A549 (cell line): ENCODE data around the gene UST. TPM values are rescaled to one million over a fixed set of nuclear protein-coding genes. Genes with fewer than 3 reads are reported as not detected.
A peak's percentile ranks its signal among the peaks of the same experiment; 100 is the strongest.

Experiments used
- ATAC-seq, 2 experiments: fragments of 200-7000 bp in 1 of 2; fragments of >200 bp in 1 of 2; cut with Nextera tagmentation in 1 of 2; cut with Tn5 transposase in 1 of 2; 3 replicates each; pipeline versions ENCODE4 v1.8.0 to v1.9.1; 2018 to 2020; ENCODE audit warnings: mild to moderate bottlenecking in 1 of 2, moderate library complexity in 1 of 2
- CTCF ChIA-PET: fragments of 300-600 bp; sonication (Branson Sonifier 250); formaldehyde crosslinking; extraction: SDS; loops from one replicate; lab custom pipeline; 2021; ENCODE audit warnings: antibody characterized with exemption, inconsistent platforms; lab: Yijun Ruan, JAX
- POLR2A ChIA-PET: fragments of 350-600 bp; formaldehyde crosslinking; extraction: SDS; loops from one replicate; lab custom pipeline; 2021; ENCODE audit warnings: antibody characterized with exemption, inconsistent platforms; lab: Yijun Ruan, JAX
- DNase-seq, 2 experiments: peaks; one replicate each; pipeline versions ENCODE4 v3.0.0 to v3.0.0-alpha.2; 2011 to 2016; ENCODE audit warnings: low read depth in 1 of 2, low spot score in 1 of 2
- FAIRE-seq: peaks from 2 replicates; lab custom pipeline; 2011; peaks lifted over from hg19 to GRCh38; lab: Jason Lieb, UNC
- H3K27ac ChIP-seq, 2 experiments: fragments of >200 bp; sonication (Bioruptor Twin); formaldehyde crosslinking; 3 replicates each; pipeline ENCODE4 v1.5.1; 2016 to 2017
- H3K4me1 ChIP-seq: fragments of >200 bp; sonication (Bioruptor Twin); formaldehyde crosslinking; 3 replicates; pipeline ENCODE4 v1.6.1; 2016
- H3K4me2 ChIP-seq: fragments of >200 bp; sonication (Bioruptor Twin); formaldehyde crosslinking; 3 replicates; pipeline ENCODE4 v1.6.1; 2016
- H3K4me3 ChIP-seq: fragments of >200 bp; sonication (Bioruptor Twin); formaldehyde crosslinking; 3 replicates; pipeline ENCODE4 v1.5.1; 2016
- H3K9me3 ChIP-seq: fragments of >200 bp; sonication (Bioruptor Twin); formaldehyde crosslinking; 3 replicates; pipeline ENCODE4 v1.6.1; 2016
- CBX2 ChIP-seq: fragments of 200-600 bp; sonication (generic); IDR thresholded peaks from 2 replicates; pipeline ENCODE4 v1.6.1; 2016; ENCODE audit warnings: low read depth, mild to moderate bottlenecking, borderline replicate concordance
- CBX8 ChIP-seq: fragments of 200-600 bp; sonication (generic); IDR thresholded peaks from 2 replicates; pipeline ENCODE4 v1.6.1; 2016
- CHD2 ChIP-seq: fragments of 150-350 bp; IDR thresholded peaks from 2 replicates; pipeline ENCODE4 v1.6.1; 2014; ENCODE audit warnings: low read length; ENCODE audit not compliant: partially characterized antibody
- EHF ChIP-seq: fragments of 250-450 bp; sonication (Bioruptor Pico); IDR thresholded peaks from 2 replicates; pipeline ENCODE4 v1.5.0; 2020; ENCODE audit warnings: mild to moderate bottlenecking
- EHMT2 ChIP-seq: fragments of 200-600 bp; sonication (generic); IDR thresholded peaks from 2 replicates; pipeline ENCODE4 v1.6.1; 2016; ENCODE audit warnings: antibody characterized with exemption, low read depth, mild to moderate bottlenecking, moderate library complexity
- ELK1 ChIP-seq: fragments of 150-350 bp; IDR thresholded peaks from 2 replicates; pipeline ENCODE4 v1.6.1; 2014; ENCODE audit warnings: low read depth, mild to moderate bottlenecking, low read length
- EP300 ChIP-seq, 2 experiments: fragments of >200 bp; sonication (Bioruptor Twin); formaldehyde crosslinking; IDR thresholded peaks; 2 replicates in 1 of 2; 3 replicates in 1 of 2; pipeline ENCODE4 v1.6.1; 2016 to 2017
- ESRRA ChIP-seq: fragments of 150-350 bp; IDR thresholded peaks from 2 replicates; pipeline ENCODE4 v1.6.1; 2014; ENCODE audit warnings: mild to moderate bottlenecking, low read length, borderline replicate concordance
- FOSB ChIP-seq: fragments of 250-450 bp; sonication (Bioruptor Pico); IDR thresholded peaks from 2 replicates; pipeline ENCODE4 v1.5.0; 2020; ENCODE audit warnings: mild to moderate bottlenecking, moderate library complexity
- FOXS1 ChIP-seq: fragments of 250-450 bp; sonication (Bioruptor Pico); IDR thresholded peaks from 2 replicates; pipeline ENCODE4 v1.5.0; 2020; ENCODE audit warnings: mild to moderate bottlenecking, moderate library complexity
- HDAC2 ChIP-seq: fragments of 200-600 bp; sonication (generic); IDR thresholded peaks from 2 replicates; pipeline ENCODE4 v1.6.1; 2016
- HOXA7 ChIP-seq: fragments of 250-450 bp; sonication (Bioruptor Pico); IDR thresholded peaks from 2 replicates; pipeline ENCODE4 v1.5.0; 2020; ENCODE audit warnings: mild to moderate bottlenecking, moderate library complexity
- HOXB13 ChIP-seq: fragments of 250-450 bp; sonication (Bioruptor Pico); IDR thresholded peaks from 2 replicates; pipeline ENCODE4 v1.5.0; 2020; ENCODE audit warnings: low read depth, mild to moderate bottlenecking, moderate library complexity
- JUNB ChIP-seq: fragments of >200 bp; sonication (Bioruptor Twin); formaldehyde crosslinking; IDR thresholded peaks from 2 replicates; pipeline ENCODE4 v1.6.1; 2016
- KDM5A ChIP-seq: fragments of 200-600 bp; sonication (generic); IDR thresholded peaks from 2 replicates; pipeline ENCODE4 v1.6.1; 2016; ENCODE audit warnings: antibody characterized with exemption, mild to moderate bottlenecking
- MAFK ChIP-seq: fragments of 450-650 bp; IDR thresholded peaks from 2 replicates; pipeline ENCODE4 v1.6.1; 2014; ENCODE audit not compliant: partially characterized antibody
- NPAS2 ChIP-seq: fragments of 250-450 bp; sonication (Bioruptor Pico); IDR thresholded peaks from 2 replicates; pipeline ENCODE4 v1.8.0; 2022; ENCODE audit warnings: mild to moderate bottlenecking, moderate library complexity, borderline replicate concordance
- NR3C1 ChIP-seq: fragments of >200 bp; sonication (Bioruptor Twin); formaldehyde crosslinking; IDR thresholded peaks from 3 replicates; pipeline ENCODE4 v1.6.1; 2017
- POLR2AphosphoS2 ChIP-seq: conservative IDR thresholded peaks from 2 replicates; pipeline ENCODE4 v1.6.1; 2012; ENCODE audit warnings: low read length, improper control_type of control experiment, inconsistent platforms
- TFCP2L1 ChIP-seq: fragments of 250-450 bp; sonication (Bioruptor Pico); IDR thresholded peaks from 2 replicates; pipeline ENCODE4 v1.5.0; 2021; ENCODE audit warnings: mild to moderate bottlenecking
- ZC3H11A ChIP-seq: fragments of 450-650 bp; IDR thresholded peaks from 2 replicates; pipeline ENCODE4 v1.6.1; 2014; ENCODE audit warnings: antibody characterized with exemption, mild to moderate bottlenecking
- ZFP36 ChIP-seq: fragments of 450-650 bp; IDR thresholded peaks from 2 replicates; pipeline ENCODE4 v1.6.1; 2014; ENCODE audit warnings: borderline replicate concordance; ENCODE audit not compliant: partially characterized antibody
- ZSCAN20 ChIP-seq: fragments of 250-450 bp; sonication (Bioruptor Pico); IDR thresholded peaks from 2 replicates; pipeline ENCODE4 v1.8.0; 2022; ENCODE audit warnings: mild to moderate bottlenecking, moderate library complexity
- WGBS: methylation state at CpG from one replicate; pipeline ENCODE4 v1.1.6; 2017; ENCODE audit errors: missing lambda C conversion rate; 5-methylcytosine and 5-hydroxymethylcytosine counted together
- polyA plus RNA-seq, 4 experiments: library from polyadenylated mRNA; depleted of rRNA in 3 of 4; stranded (reverse); fragments of >200 nt; fragmentation: RNase III in 1 of 4; extraction: RNeasy Plus Mini Kit Qiagen cat#74134 plus additional on column Dnase treatment in 1 of 4; gene quantifications; 2 replicates in 3 of 4; 3 replicates in 1 of 4; pipeline ENCODE4 v1.2.3, GENCODE V29; 2011 to 2017
- TF ChIP-seq, protein P1 (sequence below): IDR thresholded peaks from 2 replicates; pipeline ENCODE4 v1.6.1; 2012
- TF ChIP-seq, protein P2 (sequence below): fragments of 200-600 bp; sonication (generic); IDR thresholded peaks from 2 replicates; pipeline ENCODE4 v1.6.1; 2016; ENCODE audit warnings: antibody characterized with exemption, mild to moderate bottlenecking, moderate library complexity

UST gene
- polyA plus RNA-seq, 2 of the 4 experiments (the other 2 are of a cell fraction), result 0.54 to 1.7 TPM

- no peak overlapping the region for H3K27ac ChIP-seq
- DNase-seq, result no peak
- H3K4me2 ChIP-seq, result no peak overlapping the region
- 42% methylated on average over 2 of the region's 2 CpGs for WGBS
- no peak for ATAC-seq
- TF ChIP-seq MAFK (peak; percentile 50), CHD2 (no peak)
- no peak overlapping the region for H3K4me3 ChIP-seq
- no peaks in the 10 kb centered on the region for H3K9me3 ChIP-seq
- POLR2A ChIA-PET, result no interaction called here
- no peak for FAIRE-seq
- CTCF ChIA-PET, result interaction anchor here (0.6 kb wide), 1 partner anchor 17 kb away, joined by 3 read pairs; no protein-coding TSS in a partner anchor
- no peaks in the 10 kb centered on the region for H3K4me1 ChIP-seq
Measured at GRCh38 chr6:148893073-148893472, 146.2 kb downstream of the UST start.

GRCh38 chr6:148893481-148893880 is 146.7 kb downstream of the UST start:
- no peak for TF ChIP-seq ESRRA
- TF ChIP-seq FOSB (CRISPR knock-in tag), result no peak
- no peak for TF ChIP-seq ELK1
- TF ChIP-seq EHMT2, result no peak
- no peak for TF ChIP-seq ZC3H11A
- TF ChIP-seq CBX8, result no peak
- TF ChIP-seq JUNB, result no peak
- ChIA-PET POLR2A (no interaction called here), CTCF (interaction anchor here (0.6 kb wide), 1 partner anchor 16 kb away, joined by 3 read pairs; no protein-coding TSS in a partner anchor)
- WGBS, result 75% methylated on average over 2 of the region's 2 CpGs
- Histone ChIP-seq H3K4me1 (no peaks in the 10 kb centered on the region), H3K9me3 (no peaks in the 10 kb centered on the region), H3K4me3 (no peak overlapping the region), H3K27ac (no peak overlapping the region), H3K4me2 (no peak overlapping the region)
- FAIRE-seq (no peak), DNase-seq (no peak), ATAC-seq (no peak)

DNA sequence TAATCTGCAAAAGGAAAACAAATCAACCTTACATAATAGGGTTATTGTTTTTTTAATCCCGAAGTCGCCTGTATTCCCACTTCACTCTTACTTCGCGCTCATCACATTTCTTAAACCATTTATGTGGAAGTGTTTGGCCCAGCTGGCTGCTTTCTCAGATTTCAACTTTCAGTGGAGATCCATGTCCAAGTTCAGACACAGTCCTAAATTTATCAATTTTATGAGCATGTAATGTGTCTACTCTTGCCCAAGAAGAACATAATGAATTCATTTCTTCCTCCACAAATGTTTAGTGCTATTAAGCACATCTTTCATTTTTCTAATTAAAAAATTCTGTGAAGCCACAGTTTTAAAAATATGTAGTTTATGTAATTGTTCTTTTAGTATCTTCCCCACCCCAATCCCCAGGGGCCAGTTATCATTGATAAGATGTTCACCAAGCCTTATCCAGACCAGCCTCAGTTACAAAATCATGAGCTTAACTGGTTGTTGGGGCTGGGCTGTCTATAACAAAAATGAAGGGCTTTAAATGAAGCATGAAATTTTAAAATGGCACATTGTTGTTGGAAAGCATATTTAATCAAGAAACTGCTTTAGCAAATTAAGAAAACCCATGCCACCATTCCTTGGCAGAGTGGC is 151.7 kb downstream of the UST start:
- DNase-seq (no peak), ATAC-seq (no peak), FAIRE-seq (no peak)
- H3K27ac ChIP-seq, result no peak overlapping the region
- no peak overlapping the region for H3K4me2 ChIP-seq
- ChIA-PET CTCF (no interaction called here), POLR2A (no interaction called here)
- no peaks in the 10 kb centered on the region for H3K4me1 ChIP-seq
- 74% methylated on average over 4 of the region's 4 CpGs for WGBS
- H3K4me3 ChIP-seq, result no peak overlapping the region
- no peaks in the 10 kb centered on the region for H3K9me3 ChIP-seq
- TF ChIP-seq ZFP36, result no peak
- no peak for TF ChIP-seq KDM5A
- no peak for TF ChIP-seq MAFK
- no peak for TF ChIP-seq TFCP2L1 (CRISPR knock-in tag)
- no peak for TF ChIP-seq JUNB
- TF ChIP-seq CBX2, result no peak
- no peak for TF ChIP-seq HOXA7 (CRISPR knock-in tag)
- no peak for TF ChIP-seq HOXB13 (CRISPR knock-in tag)
- no peak for TF ChIP-seq FOXS1
- TF ChIP-seq, protein P1, sequence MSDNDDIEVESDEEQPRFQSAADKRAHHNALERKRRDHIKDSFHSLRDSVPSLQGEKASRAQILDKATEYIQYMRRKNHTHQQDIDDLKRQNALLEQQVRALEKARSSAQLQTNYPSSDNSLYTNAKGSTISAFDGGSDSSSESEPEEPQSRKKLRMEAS, result no peak
- TF ChIP-seq EP300 (IDR thresholded peaks at IDR 0.05), result no peak
- TF ChIP-seq EHMT2, result no peak
- TF ChIP-seq, protein P2, sequence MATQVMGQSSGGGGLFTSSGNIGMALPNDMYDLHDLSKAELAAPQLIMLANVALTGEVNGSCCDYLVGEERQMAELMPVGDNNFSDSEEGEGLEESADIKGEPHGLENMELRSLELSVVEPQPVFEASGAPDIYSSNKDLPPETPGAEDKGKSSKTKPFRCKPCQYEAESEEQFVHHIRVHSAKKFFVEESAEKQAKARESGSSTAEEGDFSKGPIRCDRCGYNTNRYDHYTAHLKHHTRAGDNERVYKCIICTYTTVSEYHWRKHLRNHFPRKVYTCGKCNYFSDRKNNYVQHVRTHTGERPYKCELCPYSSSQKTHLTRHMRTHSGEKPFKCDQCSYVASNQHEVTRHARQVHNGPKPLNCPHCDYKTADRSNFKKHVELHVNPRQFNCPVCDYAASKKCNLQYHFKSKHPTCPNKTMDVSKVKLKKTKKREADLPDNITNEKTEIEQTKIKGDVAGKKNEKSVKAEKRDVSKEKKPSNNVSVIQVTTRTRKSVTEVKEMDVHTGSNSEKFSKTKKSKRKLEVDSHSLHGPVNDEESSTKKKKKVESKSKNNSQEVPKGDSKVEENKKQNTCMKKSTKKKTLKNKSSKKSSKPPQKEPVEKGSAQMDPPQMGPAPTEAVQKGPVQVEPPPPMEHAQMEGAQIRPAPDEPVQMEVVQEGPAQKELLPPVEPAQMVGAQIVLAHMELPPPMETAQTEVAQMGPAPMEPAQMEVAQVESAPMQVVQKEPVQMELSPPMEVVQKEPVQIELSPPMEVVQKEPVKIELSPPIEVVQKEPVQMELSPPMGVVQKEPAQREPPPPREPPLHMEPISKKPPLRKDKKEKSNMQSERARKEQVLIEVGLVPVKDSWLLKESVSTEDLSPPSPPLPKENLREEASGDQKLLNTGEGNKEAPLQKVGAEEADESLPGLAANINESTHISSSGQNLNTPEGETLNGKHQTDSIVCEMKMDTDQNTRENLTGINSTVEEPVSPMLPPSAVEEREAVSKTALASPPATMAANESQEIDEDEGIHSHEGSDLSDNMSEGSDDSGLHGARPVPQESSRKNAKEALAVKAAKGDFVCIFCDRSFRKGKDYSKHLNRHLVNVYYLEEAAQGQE, result no peak
- no peak for TF ChIP-seq CHD2
- no peak for TF ChIP-seq POLR2AphosphoS2
- TF ChIP-seq NR3C1, result no peak
- TF ChIP-seq EHF (CRISPR knock-in tag), result no peak
- TF ChIP-seq ZSCAN20 (CRISPR knock-in tag), result no peak
- no peak for TF ChIP-seq NPAS2 (CRISPR knock-in tag)
- TF ChIP-seq HDAC2, result no peak
